ENCODE data around the gene CROCC2. TPM values are rescaled to one million over a fixed set of nuclear protein-coding genes. Genes with fewer than 3 reads are reported as not detected.

The CROCC2 gene
- total and polyA plus RNA-seq, 2 of the 13 experiments (the other 11 are each of a cell fraction or from before 2014, with no cell fraction given), result not detected

GRCh38 chr2:240999873-241000541 lies 93.9 kb downstream of the CROCC2 start:
- in situ Hi-C loops (cut with HindIII; ENCODE audit: extremely low pct_ligation_motif_present, low pct_unique_long_range_greater_than_20kb) (loop anchor here (5.0 kb wide), 1 partner anchor 153 kb away; no protein-coding TSS in a partner anchor), intact Hi-C loops (cut with micrococcal nuclease; ENCODE audit: unreplicated experiment) (no loop called here)
- peaks cover 17 to 45% of the 10 kb centered on the region in 2 experiments; a peak in 4 of 5 replicates for H3K27me3 ChIP-seq (ENCODE audit: control insufficient read depth in 1 of 2, insufficient read depth in 2 of 2, low read length in 2 of 2)
- H3K27ac ChIP-seq (ENCODE audit: extremely low read length, insufficient read depth, low read length), result no peak overlapping the region
- H3K36me3 ChIP-seq (replicated peaks in 1 of 2; ENCODE audit: control insufficient read depth in 1 of 2, insufficient read depth in 2 of 2, low read length in 2 of 2), result no peaks in the 10 kb centered on the region
- BruUV-seq (replicated peaks), result no TSS peak
- ATAC-seq, result no peak
- no peak overlapping the region for H3K9ac ChIP-seq (ENCODE audit: insufficient read depth, low read depth, low read length)
- H3K79me2 ChIP-seq (ENCODE audit: insufficient read depth, low read length), result no peaks in the 10 kb centered on the region
- H4K20me1 ChIP-seq (ENCODE audit: insufficient read depth, low read length), result no peaks in the 10 kb centered on the region
- peaks cover 5% of the 10 kb centered on the region; the same call in 1 of the 2 replicates for H3K9me3 ChIP-seq (ENCODE audit: low read length)
- H3K4me1 ChIP-seq (ENCODE audit: insufficient read depth, low read length), result peaks cover 47% of the 10 kb centered on the region
- ChIA-PET CTCF (ENCODE audit: low intra/inter-chr PET ratio, low total read pairs) (no interaction called here), POLR2A (no interaction called here)
- H3K4me3 ChIP-seq (replicated peaks in 1 of 3; ENCODE audit: insufficient read depth in 1 of 3, low read depth in 2 of 3, low read length in 3 of 3), result no peak overlapping the region
- no peak overlapping the region for H3K4me2 ChIP-seq (ENCODE audit: low read depth, low read length)
- no peak for FAIRE-seq
- no peak for DNase-seq (ENCODE audit: low spot score)
- no peak for TF ChIP-seq KLF6 (CRISPR knock-in tag; IDR thresholded peaks at IDR 0.05)
- TF ChIP-seq JARID2 (CRISPR knock-in tag; IDR thresholded peaks at IDR 0.05; ENCODE audit: insufficient replicate concordance), result no peak
- TF ChIP-seq ZNF574 (CRISPR knock-in tag; IDR thresholded peaks at IDR 0.05), result no peak
- TF ChIP-seq ZNF432 (CRISPR knock-in tag; IDR thresholded peaks at IDR 0.05; ENCODE audit: borderline replicate concordance), result no peak
- TF ChIP-seq, protein P1, sequence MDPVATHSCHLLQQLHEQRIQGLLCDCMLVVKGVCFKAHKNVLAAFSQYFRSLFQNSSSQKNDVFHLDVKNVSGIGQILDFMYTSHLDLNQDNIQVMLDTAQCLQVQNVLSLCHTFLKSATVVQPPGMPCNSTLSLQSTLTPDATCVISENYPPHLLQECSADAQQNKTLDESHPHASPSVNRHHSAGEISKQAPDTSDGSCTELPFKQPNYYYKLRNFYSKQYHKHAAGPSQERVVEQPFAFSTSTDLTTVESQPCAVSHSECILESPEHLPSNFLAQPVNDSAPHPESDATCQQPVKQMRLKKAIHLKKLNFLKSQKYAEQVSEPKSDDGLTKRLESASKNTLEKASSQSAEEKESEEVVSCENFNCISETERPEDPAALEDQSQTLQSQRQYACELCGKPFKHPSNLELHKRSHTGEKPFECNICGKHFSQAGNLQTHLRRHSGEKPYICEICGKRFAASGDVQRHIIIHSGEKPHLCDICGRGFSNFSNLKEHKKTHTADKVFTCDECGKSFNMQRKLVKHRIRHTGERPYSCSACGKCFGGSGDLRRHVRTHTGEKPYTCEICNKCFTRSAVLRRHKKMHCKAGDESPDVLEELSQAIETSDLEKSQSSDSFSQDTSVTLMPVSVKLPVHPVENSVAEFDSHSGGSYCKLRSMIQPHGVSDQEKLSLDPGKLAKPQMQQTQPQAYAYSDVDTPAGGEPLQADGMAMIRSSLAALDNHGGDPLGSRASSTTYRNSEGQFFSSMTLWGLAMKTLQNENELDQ (CRISPR knock-in tag; IDR thresholded peaks at IDR 0.05; ENCODE audit: borderline replicate concordance), result no peak
- 0 out of 2 replicates have a peak, but pooled peaks have one; percentile 36 for TF ChIP-seq ZNF280B (CRISPR knock-in tag; IDR thresholded peaks at IDR 0.05; ENCODE audit: borderline replicate concordance)
- TF ChIP-seq HNRNPL (IDR thresholded peaks at IDR 0.05; ENCODE audit: low read depth, low read length), result 0 out of 2 replicates have a peak, but pooled peaks have one; percentile 19
- TF ChIP-seq ZNF317 (CRISPR knock-in tag; IDR thresholded peaks at IDR 0.05), result no peak
- no peak for TF ChIP-seq KDM5B (CRISPR knock-in tag; IDR thresholded peaks at IDR 0.05; ENCODE audit: borderline replicate concordance)
- TF ChIP-seq NFYB (CRISPR knock-in tag; IDR thresholded peaks at IDR 0.05), result no peak
- no peak overlapping the region for H2AFZ ChIP-seq (ENCODE audit: low read length)
- WGBS (ENCODE audit: low lambda C conversion rate), result 81% methylated on average over 19 of the region's 19 CpGs

Data from HepG2 (cell line).